Neutrophil (primary cell): Measurements from ENCODE around the gene B3GALT4.
"Not testable (repeated sequence)": the region's sequence is repeated elsewhere in the genome, so short reads cannot be mapped to it uniquely, and the experiment has no call there.

Experiments
- H3K27ac ChIP-seq: fragments of 200-600 bp; sonication (generic); 2 replicates; pipeline ENCODE4 v1.5.1; 2016; ENCODE audit warnings: mild to moderate bottlenecking, moderate library complexity
- H3K27me3 ChIP-seq: fragments of 200-600 bp; sonication (generic); 2 replicates; pipeline ENCODE4 v1.6.0; 2016; ENCODE audit warnings: mild to moderate bottlenecking
- H3K36me3 ChIP-seq: fragments of 200-600 bp; sonication (generic); 2 replicates; pipeline ENCODE4 v1.5.1; 2017
- H3K4me1 ChIP-seq, 2 experiments: fragments of 200-600 bp in 1 of 2; sonication (generic) in 1 of 2; 1 replicate in 1 of 2; 2 replicates in 1 of 2; pipeline versions ENCODE4 v1.5.1 to v1.6.1; 2013 to 2016; ENCODE audit warnings: low read depth in 1 of 2, low read length in 1 of 2, mild to moderate bottlenecking in 1 of 2, moderate library complexity in 1 of 2; ENCODE audit not compliant: control insufficient read depth in 1 of 2, insufficient read depth in 1 of 2
- H3K4me3 ChIP-seq, 2 experiments: fragments of 200-600 bp in 1 of 2; sonication (generic) in 1 of 2; 1 replicate in 1 of 2; 2 replicates in 1 of 2; pipeline ENCODE4 v1.5.1; 2013 to 2016; ENCODE audit warnings: low read depth in 1 of 2, low read length in 1 of 2, mild to moderate bottlenecking in 1 of 2, moderate library complexity in 1 of 2
- H3K9me3 ChIP-seq: fragments of 200-600 bp; sonication (generic); 2 replicates; pipeline ENCODE4 v1.5.1; 2016
- CTCF ChIP-seq: fragments of 200-600 bp; sonication (generic); IDR thresholded peaks from 2 replicates; pipeline ENCODE4 v1.5.1; 2016; ENCODE audit warnings: antibody characterized with exemption

The B3GALT4 gene

GRCh38 chr6:33280539-33280938, 3.6 kb downstream of the B3GALT4 start:
- peaks cover 37% of the 10 kb centered on the region for H3K36me3 ChIP-seq

GRCh38 chr6:33285214-33285613, 8.3 kb downstream of the B3GALT4 start:
- not testable (repeated sequence) for H3K4me3 ChIP-seq, H3K27ac ChIP-seq, H3K9me3 ChIP-seq, H3K27me3 ChIP-seq
- Histone ChIP-seq H3K36me3 (peaks cover 15% of the 10 kb centered on the region), H3K4me1 (peaks cover 23 to 24% of the 10 kb centered on the region in 2 experiments)

More at GRCh38 chr6:33280539-33280938, 3.6 kb downstream of the B3GALT4 start:
- H3K9me3 ChIP-seq, result no peaks in the 10 kb centered on the region
- no peaks in the 10 kb centered on the region for H3K27me3 ChIP-seq
- TF ChIP-seq CTCF, result no peak
- peak overlapping the region; percentile 90 for H3K27ac ChIP-seq
- H3K4me3 ChIP-seq, result no peak overlapping the region
- H3K4me1 ChIP-seq, result peaks cover 43 to 45% of the 10 kb centered on the region in 2 experiments

- Histone ChIP-seq H3K9me3 (no peaks in the 10 kb centered on the region), H3K36me3 (peaks cover 20% of the 10 kb centered on the region), H3K4me3 (no peak overlapping the region), H3K4me1 (peaks cover 22 to 23% of the 10 kb centered on the region in 2 experiments), H3K27me3 (no peaks in the 10 kb centered on the region), H3K27ac (no peak overlapping the region)
- no peak for TF ChIP-seq CTCF
Observed at GRCh38 chr6:33286946-33287914, 10.3 kb downstream of the B3GALT4 start.

GRCh38 chr6:33288141-33288920, 11.4 kb downstream of the B3GALT4 start:
- H3K9me3 ChIP-seq, result no peaks in the 10 kb centered on the region
- H3K4me3 ChIP-seq, result peak overlapping the region; percentile 98 to 99
- peaks cover 25% of the 10 kb centered on the region for H3K36me3 ChIP-seq
- TF ChIP-seq CTCF, result no peak
- peaks cover 22 to 23% of the 10 kb centered on the region in 2 experiments for H3K4me1 ChIP-seq
- no peaks in the 10 kb centered on the region for H3K27me3 ChIP-seq
- H3K27ac ChIP-seq, result peak overlapping the region; percentile 78

- peak within 1 kb of the TSS; percentile 98 to 99 for H3K4me3 ChIP-seq
- H3K4me1 ChIP-seq, result peaks cover 22 to 23% of the 10 kb centered on the region in 2 experiments
- no peaks in the 10 kb centered on the region for H3K9me3 ChIP-seq
- peak within 1 kb of the TSS; percentile 78 for H3K27ac ChIP-seq
- H3K27me3 ChIP-seq, result no peaks in the 10 kb centered on the region
- peaks cover 33% of the 10 kb centered on the region for H3K36me3 ChIP-seq
- peak; percentile 6 for TF ChIP-seq CTCF
Observed at GRCh38 chr6:33288921-33289783, 12.2 kb downstream of the B3GALT4 start, which contains the start of the genes PFDN6 and WDR46. Gene PFDN6 (plus strand): TSS chr6:33289601. CDS start chr6:33289857, 256 bp downstream. Gene WDR46 (minus strand): TSS chr6:33289239. CDS start chr6:33289170, 69 bp downstream.
